OCI-LY1 (cell line): ENCODE measurements around the gene OVAAL.

ENCODE experiments used
- H2AFZ ChIP-seq: fragments of 200-600 bp; sonication (generic), shearing (Covaris generic); 2 replicates; pipeline ENCODE4 v1.6.0; 2014; ENCODE audit warnings: antibody characterized with exemption, mild to moderate bottlenecking, low read length
- H3F3A ChIP-seq: fragments of 200-600 bp; sonication (generic), shearing (Covaris generic); 2 replicates; pipeline ENCODE4 v1.6.0; 2014; ENCODE audit warnings: mild to moderate bottlenecking, antibody characterized with exemption, low read length, moderate library complexity; ENCODE audit not compliant: insufficient read depth
- H3K27ac ChIP-seq: fragments of 200-600 bp; sonication (generic); 2 replicates; pipeline ENCODE4 v1.5.1; 2014; ENCODE audit warnings: low read length, mixed run types, mild to moderate bottlenecking, low read depth; ENCODE audit not compliant: poor library complexity, severe bottlenecking
- H3K27me3 ChIP-seq: fragments of 200-600 bp; sonication (generic); 2 replicates; pipeline ENCODE4 v1.6.0; 2014; ENCODE audit warnings: antibody characterized with exemption, mild to moderate bottlenecking, low read length, moderate library complexity; ENCODE audit not compliant: insufficient read depth
- H3K36me3 ChIP-seq: fragments of 200-600 bp; sonication (generic); 2 replicates; pipeline ENCODE4 v1.6.1; 2014; ENCODE audit warnings: mild to moderate bottlenecking, antibody characterized with exemption, low read length, moderate library complexity, mixed read lengths; ENCODE audit not compliant: insufficient read depth
- H3K4me1 ChIP-seq: fragments of 200-600 bp; sonication (generic); 2 replicates; pipeline ENCODE4 v1.5.1; 2014; ENCODE audit warnings: mild to moderate bottlenecking, low read length, moderate library complexity; ENCODE audit not compliant: insufficient read depth, severe bottlenecking
- H3K4me2 ChIP-seq: fragments of 200-600 bp; sonication (generic), shearing (Covaris generic); 2 replicates; pipeline ENCODE4 v1.6.1; 2014; ENCODE audit warnings: low read length
- H3K4me3 ChIP-seq: fragments of 200-600 bp; sonication (generic); 2 replicates; pipeline ENCODE4 v1.5.1; 2014; ENCODE audit warnings: low read length, low read depth, mild to moderate bottlenecking, mixed read lengths; ENCODE audit not compliant: poor library complexity, severe bottlenecking
- H3K79me2 ChIP-seq: fragments of 200-600 bp; shearing (Covaris generic); 2 replicates; pipeline ENCODE4 v1.6.1; 2016; ENCODE audit warnings: mixed run types, low read length, mixed read lengths; ENCODE audit not compliant: insufficient read depth
- H3K9ac ChIP-seq: fragments of 200-600 bp; sonication (generic), shearing (Covaris generic); 2 replicates; pipeline ENCODE4 v1.6.1; 2014; ENCODE audit warnings: mild to moderate bottlenecking, low read length, mixed read lengths
- H3K9me2 ChIP-seq: fragments of 200-600 bp; sonication (generic), shearing (Covaris generic); 2 replicates; pipeline ENCODE4 v1.6.1; 2014; ENCODE audit warnings: low read depth, mild to moderate bottlenecking, low read length, mixed read lengths
- H3K9me3 ChIP-seq: fragments of 200-600 bp; shearing (Covaris generic); 2 replicates; pipeline ENCODE4 v1.6.1; 2014; ENCODE audit warnings: low read length, mixed read lengths
- H4K20me1 ChIP-seq: fragments of 200-600 bp; sonication (generic), shearing (Covaris generic); 2 replicates; pipeline ENCODE4 v1.6.0; 2016; ENCODE audit warnings: mild to moderate bottlenecking, low read length; ENCODE audit not compliant: insufficient read depth
- CTCF ChIP-seq: fragments of 200-600 bp; sonication (generic), shearing (Covaris generic); IDR thresholded peaks from 2 replicates; pipeline ENCODE4 v1.5.1; 2017; ENCODE audit warnings: mild to moderate bottlenecking, antibody characterized with exemption, low read length, moderate library complexity, mixed read lengths
- EZH2 ChIP-seq: fragments of 200-600 bp; sonication (generic), shearing (Covaris generic); IDR thresholded peaks from 2 replicates; pipeline ENCODE4 v1.8.0; 2017; ENCODE audit warnings: borderline replicate concordance, mixed run types, mild to moderate bottlenecking, antibody characterized with exemption, low read length, moderate library complexity, mixed read lengths

OVAAL gene

GRCh38 chr1:180542838-180543145, 16.0 kb upstream of the OVAAL start:
- TF ChIP-seq EZH2 (no peak), CTCF (no peak)
- Histone ChIP-seq H3K4me1 (no peaks in the 10 kb centered on the region), H3K36me3 (no peaks in the 10 kb centered on the region), H3K9ac (no peak overlapping the region), H3K4me3 (no peak overlapping the region), H3K27me3 (no peaks in the 10 kb centered on the region), H3K9me2 (no peaks in the 10 kb centered on the region), H4K20me1 (no peaks in the 10 kb centered on the region), H3K4me2 (no peak overlapping the region), H3K79me2 (no peaks in the 10 kb centered on the region), H3K9me3 (no peaks in the 10 kb centered on the region), H3K27ac (no peak overlapping the region), H2AFZ (no peak overlapping the region), H3F3A (no peaks in the 10 kb centered on the region)

GRCh38 chr1:180544050-180544449, 14.7 kb upstream of the OVAAL start:
- Histone ChIP-seq H3F3A (no peaks in the 10 kb centered on the region), H4K20me1 (no peaks in the 10 kb centered on the region), H3K4me2 (no peak overlapping the region), H3K36me3 (no peaks in the 10 kb centered on the region), H3K9ac (no peak overlapping the region), H2AFZ (no peak overlapping the region), H3K27me3 (no peaks in the 10 kb centered on the region), H3K4me1 (no peaks in the 10 kb centered on the region), H3K4me3 (no peak overlapping the region), H3K79me2 (no peaks in the 10 kb centered on the region), H3K27ac (no peak overlapping the region), H3K9me3 (no peaks in the 10 kb centered on the region), H3K9me2 (no peaks in the 10 kb centered on the region)
- TF ChIP-seq CTCF (no peak), EZH2 (no peak)

- Histone ChIP-seq H3K9ac (no peak overlapping the region), H2AFZ (no peak overlapping the region)
Observed at GRCh38 chr1:180545991-180546390, 12.8 kb upstream of the OVAAL start.

More at GRCh38 chr1:180545991-180546390, 12.8 kb upstream of the OVAAL start:
- Histone ChIP-seq H3K27ac (no peak overlapping the region), H3K4me2 (no peak overlapping the region), H3K4me3 (no peak overlapping the region), H3K9me2 (no peaks in the 10 kb centered on the region), H4K20me1 (no peaks in the 10 kb centered on the region), H3F3A (no peaks in the 10 kb centered on the region), H3K4me1 (no peaks in the 10 kb centered on the region), H3K9me3 (no peaks in the 10 kb centered on the region), H3K79me2 (no peaks in the 10 kb centered on the region), H3K27me3 (no peaks in the 10 kb centered on the region), H3K36me3 (no peaks in the 10 kb centered on the region)
- TF ChIP-seq EZH2 (no peak), CTCF (no peak)
